Measurements from ENCODE around the gene PCDHA13.
"Not testable (repeated sequence)": the region's sequence is repeated elsewhere in the genome, so short reads cannot be mapped to it uniquely, and the experiment has no call there.

Gene PCDHA13

DNA sequence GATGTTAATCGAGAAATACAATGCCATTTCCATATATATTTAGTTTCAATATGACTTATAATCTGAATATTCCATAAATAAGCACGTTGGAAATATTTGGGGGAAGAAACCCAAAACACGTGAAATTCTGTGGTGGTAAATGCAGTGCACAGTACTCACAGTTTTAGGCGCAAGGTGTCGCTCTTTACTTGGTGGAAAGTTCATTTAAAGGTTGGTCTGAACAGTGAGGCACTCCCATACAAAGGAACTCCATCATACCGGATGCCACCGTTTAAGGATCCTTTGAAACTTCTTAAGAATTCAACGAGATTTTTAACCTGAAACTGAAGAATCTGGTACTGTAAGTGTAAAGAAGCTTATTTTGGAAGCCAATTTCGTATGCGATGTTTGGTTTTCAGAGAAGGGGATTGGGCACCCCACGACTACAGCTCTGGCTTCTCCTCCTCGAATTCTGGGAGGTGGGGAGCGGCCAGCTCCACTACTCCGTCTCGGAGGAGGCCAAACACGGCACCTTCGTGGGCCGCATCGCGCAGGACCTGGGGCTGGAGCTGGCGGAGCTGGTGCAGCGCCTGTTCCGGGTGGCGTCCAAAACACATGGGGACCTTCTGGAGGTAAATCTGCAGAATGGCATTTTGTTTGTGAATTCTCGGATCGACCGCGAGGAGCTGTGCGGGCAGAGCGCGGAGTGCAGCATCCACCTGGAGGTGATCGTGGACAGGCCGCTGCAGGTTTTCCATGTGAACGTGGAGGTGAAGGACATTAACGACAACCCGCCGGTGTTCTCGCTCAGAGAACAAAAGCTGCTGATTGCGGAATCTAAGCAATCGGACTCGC, 13.0 kb upstream of the PCDHA13 start, which contains the start of gene PCDHA11:
PCDHA11 (plus strand) TSS at position 237 of the 834 bp plus-strand sequence; CDS start at position 384, 147 bp downstream.
- no peak for DNase-seq (ENCODE audit: low read depth, low spot score)
- H3K27ac ChIP-seq, result no peak within 1 kb of the TSS

DNA sequence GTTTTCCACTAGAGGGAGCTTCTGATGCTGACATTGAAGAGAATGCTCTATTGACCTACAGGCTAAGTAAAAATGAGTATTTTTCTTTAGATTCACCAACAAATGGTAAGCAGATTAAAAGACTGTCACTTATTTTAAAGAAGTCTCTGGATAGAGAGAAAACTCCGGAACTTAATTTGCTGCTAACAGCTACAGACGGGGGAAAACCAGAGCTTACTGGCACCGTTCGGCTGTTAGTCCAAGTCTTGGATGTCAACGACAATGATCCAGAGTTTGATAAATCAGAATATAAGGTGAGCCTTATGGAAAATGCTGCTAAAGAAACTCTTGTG, 12.4 kb upstream of the PCDHA13 start:
- H3K27ac ChIP-seq, result no peak overlapping the region

DNA sequence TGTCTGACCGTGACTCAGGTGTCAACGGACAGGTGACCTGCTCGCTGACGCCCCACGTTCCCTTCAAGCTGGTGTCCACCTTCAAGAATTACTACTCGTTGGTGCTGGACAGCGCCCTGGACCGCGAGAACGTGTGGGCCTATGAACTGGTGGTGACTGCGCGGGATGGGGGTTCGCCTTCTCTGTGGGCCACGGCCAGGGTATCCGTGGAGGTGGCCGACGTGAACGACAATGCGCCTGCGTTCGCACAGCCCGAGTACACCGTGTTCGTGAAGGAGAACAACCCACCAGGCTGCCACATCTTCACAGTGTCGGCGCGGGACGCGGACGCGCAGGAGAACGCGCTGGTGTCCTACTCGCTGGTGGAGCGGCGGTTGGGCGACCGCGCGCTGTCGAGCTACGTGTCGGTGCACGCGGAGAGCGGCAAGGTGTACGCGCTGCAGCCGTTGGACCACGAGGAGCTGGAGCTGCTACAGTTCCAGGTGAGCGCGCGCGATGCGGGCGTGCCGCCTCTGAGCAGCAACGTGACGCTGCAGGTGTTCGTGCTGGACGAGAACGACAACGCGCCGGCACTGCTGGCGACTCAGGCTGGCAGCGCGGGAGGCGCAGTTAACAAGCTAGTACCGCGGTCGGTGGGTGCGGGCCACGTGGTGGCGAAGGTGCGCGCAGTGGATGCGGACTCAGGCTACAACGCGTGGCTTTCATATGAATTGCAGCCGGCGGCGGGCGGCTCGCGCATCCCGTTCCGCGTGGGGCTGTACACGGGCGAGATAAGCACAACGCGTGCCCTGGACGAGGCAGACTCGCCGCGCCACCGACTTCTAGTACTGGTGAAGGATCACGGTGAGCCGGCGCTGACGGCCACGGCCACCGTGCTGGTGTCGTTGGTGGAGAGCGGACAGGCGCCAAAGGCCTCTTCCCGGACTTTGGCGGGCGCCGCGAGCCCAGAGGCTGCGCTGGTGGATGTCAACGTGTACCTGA, 11.4 kb upstream of the PCDHA13 start:
- no peak overlapping the region for H3K27ac ChIP-seq
- DNase-seq (ENCODE audit: low read depth, low spot score), result no peak

More for the DNA sequence above, 12.4 kb upstream of the PCDHA13 start:
- DNase-seq (ENCODE audit: low read depth, low spot score), result no peak

- no peak for DNase-seq (ENCODE audit: low read depth, low spot score)
Observed at GRCh38 chr5:140875085-140876065, 6.5 kb upstream of the PCDHA13 start, which contains the start of gene PCDHA12. PCDHA12 (plus strand) TSS chr5:140875308; CDS start chr5:140875473, 165 bp downstream.

DNA sequence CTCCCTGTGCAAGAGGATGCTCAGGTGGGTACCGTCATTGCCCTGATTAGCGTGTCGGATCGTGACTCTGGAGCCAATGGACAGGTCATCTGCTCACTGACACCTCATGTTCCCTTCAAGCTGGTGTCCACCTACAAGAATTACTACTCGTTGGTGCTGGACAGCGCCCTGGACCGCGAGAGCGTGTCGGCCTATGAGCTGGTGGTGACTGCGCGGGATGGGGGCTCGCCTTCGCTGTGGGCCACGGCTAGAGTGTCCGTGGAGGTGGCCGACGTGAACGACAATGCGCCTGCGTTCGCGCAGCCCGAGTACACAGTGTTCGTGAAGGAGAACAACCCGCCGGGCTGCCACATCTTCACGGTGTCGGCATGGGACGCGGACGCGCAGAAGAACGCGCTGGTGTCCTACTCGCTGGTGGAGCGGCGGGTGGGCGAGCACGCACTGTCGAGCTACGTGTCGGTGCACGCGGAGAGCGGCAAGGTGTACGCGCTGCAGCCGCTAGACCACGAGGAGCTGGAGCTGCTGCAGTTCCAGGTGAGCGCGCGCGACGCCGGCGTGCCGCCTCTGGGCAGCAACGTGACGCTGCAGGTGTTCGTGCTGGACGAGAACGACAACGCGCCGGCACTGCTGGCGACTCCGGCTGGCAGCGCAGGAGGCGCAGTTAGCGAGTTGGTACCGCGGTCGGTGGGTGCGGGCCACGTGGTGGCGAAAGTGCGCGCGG, 5.2 kb upstream of the PCDHA13 start:
- not testable (repeated sequence) for H3K27ac ChIP-seq; DNase-seq (ENCODE audit: low read depth, low spot score)

More at GRCh38 chr5:140875085-140876065, 6.5 kb upstream of the PCDHA13 start, which contains the start of gene PCDHA12:
- H3K27ac ChIP-seq, result no peak within 1 kb of the TSS

GRCh38 chr5:140877262-140877581, 4.7 kb upstream of the PCDHA13 start:
- DNase-seq (ENCODE audit: low read depth, low spot score), result no peak

GRCh38 chr5:140882591-140882899, 621 bp downstream of the PCDHA13 start:
- H3K27ac ChIP-seq, result no peak overlapping the region
- no peak for DNase-seq (ENCODE audit: low read depth, low spot score)

More at GRCh38 chr5:140877262-140877581, 4.7 kb upstream of the PCDHA13 start:
- H3K27ac ChIP-seq, result no peak overlapping the region

DNA sequence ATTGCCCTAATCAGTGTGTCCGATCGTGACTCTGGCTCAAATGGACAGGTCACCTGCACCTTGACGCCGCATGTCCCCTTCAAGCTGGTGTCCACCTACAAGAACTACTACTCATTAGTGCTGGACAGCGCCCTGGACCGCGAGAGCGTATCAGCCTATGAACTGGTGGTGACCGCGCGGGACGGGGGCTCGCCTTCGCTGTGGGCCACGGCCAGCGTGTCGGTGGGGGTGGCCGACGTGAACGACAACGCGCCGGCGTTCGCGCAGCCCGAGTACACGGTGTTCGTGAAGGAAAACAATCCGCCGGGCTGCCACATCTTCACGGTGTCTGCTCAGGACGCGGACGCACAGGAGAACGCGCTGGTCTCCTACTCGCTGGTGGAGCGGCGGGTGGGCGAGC, 1.4 kb downstream of the PCDHA13 start:
- no peak for DNase-seq (ENCODE audit: low read depth, low spot score)
- no peak overlapping the region for H3K27ac ChIP-seq

DNA sequence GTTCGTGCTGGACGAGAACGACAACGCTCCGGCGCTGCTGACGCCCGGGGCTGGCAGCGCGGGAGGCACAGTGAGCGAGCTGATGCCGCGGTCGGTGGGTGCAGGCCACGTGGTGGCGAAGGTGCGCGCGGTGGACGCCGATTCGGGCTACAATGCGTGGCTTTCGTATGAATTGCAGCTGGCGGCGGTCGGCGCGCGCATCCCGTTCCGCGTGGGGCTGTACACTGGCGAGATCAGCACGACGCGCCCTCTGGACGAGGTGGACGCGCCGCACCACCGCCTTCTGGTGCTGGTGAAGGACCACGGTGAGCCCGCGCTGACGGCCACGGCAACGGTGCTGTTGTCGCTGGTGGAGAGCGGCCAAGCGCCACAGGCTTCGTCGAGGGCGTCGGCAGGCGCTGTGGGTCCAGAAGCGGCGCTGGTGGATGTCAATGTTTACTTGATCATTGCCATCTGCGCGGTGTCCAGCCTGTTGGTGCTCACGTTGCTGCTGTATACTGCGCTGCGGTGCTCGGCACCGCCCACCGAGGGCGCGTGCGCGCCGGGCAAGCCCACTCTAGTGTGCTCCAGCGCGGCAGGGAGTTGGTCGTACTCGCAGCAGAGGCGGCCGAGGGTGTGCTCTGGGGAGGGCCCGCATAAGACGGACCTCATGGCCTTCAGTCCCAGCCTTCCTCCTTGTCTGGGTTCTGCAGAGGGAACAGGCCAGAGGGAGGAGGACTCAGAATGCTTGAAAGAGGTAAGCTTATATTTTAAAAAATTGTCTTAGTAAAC, 2.2 kb downstream of the PCDHA13 start:
- no peak for DNase-seq (ENCODE audit: low read depth, low spot score)

GRCh38 chr5:140916325-140916724, 34.4 kb downstream of the PCDHA13 start:
- no peak for DNase-seq (ENCODE audit: low read depth, low spot score)

More for the DNA sequence above, 2.2 kb downstream of the PCDHA13 start:
- no peak overlapping the region for H3K27ac ChIP-seq

DNA sequence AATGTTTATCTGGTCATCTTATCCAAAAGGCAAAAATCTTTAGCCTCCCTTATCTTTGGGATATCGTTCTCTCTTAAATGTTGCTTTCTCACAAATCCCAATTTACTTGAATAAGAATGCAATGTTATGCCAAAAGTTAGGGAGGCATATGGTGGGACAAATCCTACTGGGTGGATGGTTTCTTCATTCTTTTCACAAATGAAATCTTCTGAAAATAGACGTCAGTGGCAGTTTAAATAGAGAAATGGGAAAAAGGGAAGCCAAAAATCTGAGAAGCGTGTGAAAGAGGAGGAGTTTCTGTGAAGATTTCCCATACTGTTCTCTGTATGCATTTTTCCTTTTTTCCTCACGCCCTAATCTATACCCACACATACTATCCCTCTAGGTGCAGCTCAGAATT, 41.7 kb downstream of the PCDHA13 start:
- DNase-seq (ENCODE audit: low read depth, low spot score), result no peak
- no peak overlapping the region for H3K27ac ChIP-seq

More at GRCh38 chr5:140916325-140916724, 34.4 kb downstream of the PCDHA13 start:
- H3K27ac ChIP-seq, result no peak overlapping the region

- no peak within 1 kb of the TSS for H3K27ac ChIP-seq
- no peak for DNase-seq (ENCODE audit: low read depth, low spot score)
Observed at GRCh38 chr5:140925806-140926442, 44.0 kb downstream of the PCDHA13 start, which contains the start of gene PCDHAC1. PCDHAC1 (plus strand) TSS chr5:140926299; CDS start chr5:140926893, 594 bp downstream.

DNA sequence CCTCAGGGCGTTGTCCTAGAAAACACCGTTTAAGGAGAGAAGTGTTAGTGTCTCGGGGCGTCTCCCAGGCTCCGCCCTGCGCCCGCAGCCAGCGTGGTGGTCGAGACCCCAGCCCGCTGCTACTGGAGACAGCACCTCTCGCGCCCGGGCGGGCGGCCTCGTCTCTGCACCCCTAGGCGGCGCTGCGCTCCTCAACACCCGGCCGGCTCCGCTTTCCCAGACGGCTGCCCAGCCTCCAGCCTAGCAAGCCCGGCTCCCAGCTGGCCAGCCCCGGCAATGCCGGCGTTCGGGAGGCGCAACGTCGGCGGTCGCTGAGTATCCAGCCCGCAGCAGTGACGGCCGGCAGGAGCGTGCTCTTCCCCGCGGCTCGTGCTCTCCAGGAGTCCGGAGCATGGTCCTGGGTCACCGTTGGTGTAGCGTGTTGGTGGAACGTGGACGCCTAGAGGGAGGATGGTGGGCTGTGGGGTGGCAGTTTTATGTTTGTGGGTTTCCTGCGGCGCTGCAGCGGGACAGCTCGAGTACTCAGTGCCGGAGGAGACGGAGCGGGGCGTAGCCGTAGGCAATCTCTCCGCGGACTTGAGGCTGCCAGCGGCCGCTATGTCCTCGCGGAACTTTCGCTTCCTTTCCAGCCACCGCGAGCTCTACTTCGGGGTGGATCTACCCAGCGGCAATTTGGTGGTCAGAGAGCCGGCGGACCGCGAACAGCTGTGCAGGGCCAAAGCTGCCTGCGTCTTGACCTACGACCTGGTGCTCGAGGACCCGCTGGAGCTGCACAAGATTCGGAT, 44.7 kb downstream of the PCDHA13 start:
- no peak for DNase-seq (ENCODE audit: low read depth, low spot score)
- H3K27ac ChIP-seq, result no peak overlapping the region

GRCh38 chr5:140927228-140927573, 45.3 kb downstream of the PCDHA13 start:
- no peak overlapping the region for H3K27ac ChIP-seq
- DNase-seq (ENCODE audit: low read depth, low spot score), result no peak

Measured in epithelial cell of prostate (primary cell).